K562 (cell line): ENCODE results near the gene TAF5L. TPM values are rescaled to one million over a fixed set of nuclear protein-coding genes. Genes with fewer than 3 reads are reported as not detected.

Experiments used
- ATAC-seq: fragments of 200-7000 bp; cut with Tn5 transposase; 3 replicates; pipeline ENCODE4 v1.9.1; 2020; ENCODE audit warnings: moderate library complexity
- BruUV-seq: library from RNA; stranded (reverse); fragments of 400-500 nt; replicated peaks from 2 replicates; lab custom pipeline; 2021; lab: Mats Ljungman, UMichigan
- CTCF ChIA-PET: fragments of 300-600 bp; formaldehyde crosslinking; extraction: SDS; loops from one replicate; lab custom pipeline; 2021; ENCODE audit warnings: low intra/inter-chr PET ratio; lab: Yijun Ruan, JAX
- POLR2A ChIA-PET: fragments of 300-600, 350-650 bp; sonication (Branson Sonifier 250); formaldehyde crosslinking; extraction: SDS; loops from one replicate; lab custom pipeline; 2021; ENCODE audit warnings: antibody characterized with exemption, inconsistent platforms; lab: Yijun Ruan, JAX
- DNase-seq, 4 experiments: peaks; one replicate each; pipeline versions ENCODE4 v3.0.0 to v3.0.0-alpha.2; 2011 to 2018; ENCODE audit warnings: low spot score in 3 of 4, mixed read lengths in 3 of 4; ENCODE audit errors: extremely low read depth in 1 of 4
- FAIRE-seq: peaks from 2 replicates; lab custom pipeline; 2011; peaks lifted over from hg19 to GRCh38; lab: Jason Lieb, UNC
- H2AFZ ChIP-seq: 2 replicates; pipeline ENCODE4 v1.6.0; 2011; ENCODE audit warnings: low read depth, low read length, control low read depth, inconsistent platforms
- H3K27ac ChIP-seq: fragments of 200-600 bp; 3 replicates; pipeline ENCODE4 v1.8.0; 2011; ENCODE audit warnings: low read depth, mild to moderate bottlenecking, control low read depth, inconsistent platforms, low read length, moderate library complexity, mixed read lengths; ENCODE audit errors: extremely low read depth
- H3K27me3 ChIP-seq, 2 experiments: fragments of 300-600 bp in 1 of 2; 2 replicates in 1 of 2; 3 replicates in 1 of 2; pipeline versions ENCODE4 v1.6.0 to v1.8.0; 2011; ENCODE audit warnings: inconsistent platforms in 2 of 2, low read length in 2 of 2, mild to moderate bottlenecking in 1 of 2, mixed read lengths in 1 of 2, moderate library complexity in 1 of 2; ENCODE audit not compliant: control insufficient read depth in 2 of 2, insufficient read depth in 2 of 2
- H3K36me3 ChIP-seq: fragments of 300-600 bp; 3 replicates; pipeline ENCODE4 v1.8.0; 2011; ENCODE audit warnings: mild to moderate bottlenecking, low read length, inconsistent platforms; ENCODE audit not compliant: control insufficient read depth, insufficient read depth
- H3K4me1 ChIP-seq, 2 experiments: fragments of 200-600 bp in 1 of 2; replicated peaks in 1 of 2; 2 replicates in 1 of 2; 3 replicates in 1 of 2; pipeline versions ENCODE4 v1.5.1 to v1.8.0; 2011; ENCODE audit warnings: inconsistent platforms in 2 of 2, low read length in 2 of 2, mild to moderate bottlenecking in 1 of 2, mixed read lengths in 1 of 2, moderate library complexity in 1 of 2; ENCODE audit not compliant: control insufficient read depth in 2 of 2, insufficient read depth in 2 of 2
- H3K4me2 ChIP-seq: 2 replicates; pipeline ENCODE4 v1.6.1; 2011; ENCODE audit warnings: low read length, control low read depth, inconsistent platforms, mixed read lengths; ENCODE audit not compliant: insufficient read depth
- H3K4me3 ChIP-seq: fragments of 200-600 bp; sonication (generic), shearing (Covaris generic); 2 replicates; pipeline ENCODE4 v1.5.1; 2016; ENCODE audit warnings: control low read depth, inconsistent platforms
- H3K79me2 ChIP-seq: fragments of 200-600 bp; 3 replicates; pipeline ENCODE4 v1.8.0; 2011; ENCODE audit warnings: low read length, inconsistent platforms; ENCODE audit not compliant: control insufficient read depth, insufficient read depth
- H3K9ac ChIP-seq, 2 experiments: 2 replicates each; pipeline versions ENCODE4 v1.6.0 to v1.6.1; 2011; ENCODE audit warnings: low read depth in 2 of 2, low read length in 2 of 2, control low read depth in 1 of 2, inconsistent platforms in 1 of 2, mild to moderate bottlenecking in 1 of 2, mixed read lengths in 1 of 2; ENCODE audit not compliant: insufficient read depth in 1 of 2
- H3K9me1 ChIP-seq: one replicate; pipeline ENCODE4 v1.6.0; 2011; ENCODE audit warnings: inconsistent platforms, mild to moderate bottlenecking, low read length, moderate library complexity; ENCODE audit not compliant: control insufficient read depth, insufficient read depth
- H3K9me3 ChIP-seq: replicated peaks from 2 replicates; pipeline ENCODE4 v1.5.1; 2011; ENCODE audit warnings: low read depth, low read length, inconsistent platforms; ENCODE audit not compliant: control insufficient read depth, insufficient read depth
- H4K20me1 ChIP-seq: replicated peaks from 2 replicates; pipeline ENCODE4 v1.6.1; 2011; ENCODE audit warnings: low read length, inconsistent platforms, mixed read lengths; ENCODE audit not compliant: control insufficient read depth, insufficient read depth
- ATF3 ChIP-seq, 2 experiments: fragments of 450-650 bp in 1 of 2; sonication (generic) in 1 of 2; formaldehyde crosslinking in 1 of 2; IDR thresholded peaks in 1 of 2; conservative IDR thresholded peaks in 1 of 2; 2 replicates each; pipeline versions ENCODE4 v1.6.1 to v1.8.1; 2016 to 2023; ENCODE audit warnings: mild to moderate bottlenecking in 2 of 2, moderate library complexity in 2 of 2, inconsistent platforms in 1 of 2, missing genetic modification reagents in 1 of 2
- XRCC3 ChIP-seq: fragments of 450-650 bp; IDR thresholded peaks from 2 replicates; pipeline ENCODE4 v1.6.1; 2017; ENCODE audit warnings: mild to moderate bottlenecking, moderate library complexity
- ZBTB40 ChIP-seq, 2 experiments: fragments of 450-650 bp in 1 of 2; sonication (generic) in 1 of 2; formaldehyde crosslinking in 1 of 2; IDR thresholded peaks; 2 replicates each; pipeline versions ENCODE4 v1.7.1 to v1.9.0; 2016 to 2022; ENCODE audit warnings: inconsistent platforms in 1 of 2, mild to moderate bottlenecking in 1 of 2, missing genetic modification reagents in 1 of 2
- WGBS: fragments of 100-300 bp; shearing (Covaris generic); methylation state at CpG from one replicate; pipeline ENCODE4 v1.1.6; 2016; ENCODE audit warnings: low coverage, mixed read lengths; ENCODE audit not compliant: insufficient coverage; ENCODE audit errors: missing lambda C conversion rate; 5-methylcytosine and 5-hydroxymethylcytosine counted together
- in situ Hi-C: fragments of 300-500 bp; cut with MboI; formaldehyde crosslinking; loops from 4 replicates; pipeline ENCODE4 v1.15.0; 2018; ENCODE audit warnings: inconsistent platforms, mixed read lengths
- intact Hi-C: fragments of 100-400 bp; cut with micrococcal nuclease; formaldehyde crosslinking; loops from 2 replicates; pipeline ENCODE4 v1.14.2; 2022
- polyA plus RNA-seq, 8 experiments: library from polyadenylated mRNA; depleted of rRNA in 4 of 8; stranded (reverse) in 5 of 8; unstranded in 3 of 8; fragments of >200 nt; fragmentation: Nextera tagmentation in 2 of 8; fragmentation: Illumina TruSeq in 1 of 8; extraction: Ambion mirVana in 2 of 8; extraction: Trizol in 1 of 8; gene quantifications; 2 replicates each; pipeline versions ENCODE4 v1.2.1 to v1.2.3, GENCODE V29; 2011 to 2014; ENCODE audit warnings: inconsistent platforms in 1 of 8, missing spikeins in 1 of 8
- total RNA-seq, 7 experiments: library from RNA; depleted of rRNA in 6 of 7; stranded (reverse); fragments of >200 nt in 6 of 7; fragmentation: Illumina TruSeq in 2 of 7; extraction: Trizol in 2 of 7; gene quantifications; 2 replicates each; pipeline versions ENCODE4 v1.2.1 to v1.2.3, GENCODE V29; 2011 to 2021; ENCODE audit warnings: low replicate concordance in 1 of 7

Gene TAF5L
- total and polyA plus RNA-seq, 9 of the 15 experiments (the other 6 are each of a cell fraction or from before 2014, with no cell fraction given), result 2.2 to 34.2 (median 23.3) TPM

GRCh38 chr1:229593800-229594199, 32.1 kb downstream of the TAF5L start:
- BruUV-seq, result no TSS peak
- Histone ChIP-seq H3K27ac (no peak overlapping the region), H3K4me1 (peaks cover 0 to 4% of the 10 kb centered on the region in 2 experiments; a peak in 1 of 5 replicates), H3K4me3 (no peak overlapping the region), H4K20me1 (no peaks in the 10 kb centered on the region), H3K79me2 (0 out of 3 replicates have a peak, but pooled peaks cover 2% of the 10 kb centered on the region), H3K9me1 (no peaks in the 10 kb centered on the region), H3K9me3 (no peaks in the 10 kb centered on the region), H3K27me3 (no peaks in the 10 kb centered on the region), H3K36me3 (peaks cover 33% of the 10 kb centered on the region), H3K4me2 (no peak overlapping the region), H2AFZ (no peak overlapping the region), H3K9ac (no peak overlapping the region)
- FAIRE-seq, result no peak
- ChIA-PET CTCF (no interaction called here), POLR2A (no interaction called here)
- WGBS, result 93% methylated on average over 12 of the region's 12 CpGs
- TF ChIP-seq XRCC3 (no peak), ATF3 (IDR thresholded peaks at IDR 0.05) (no peak), ATF3 (CRISPR knock-in tag; conservative IDR thresholded peaks at IDR 0.05) (no peak)
- ATAC-seq, result no peak
- DNase-seq, result no peak
- in situ Hi-C loops (no loop called here), intact Hi-C loops (no loop called here)

GRCh38 chr1:229590119-229590518, 35.8 kb downstream of the TAF5L start:
- Histone ChIP-seq H3K9me1 (no peaks in the 10 kb centered on the region), H3K4me1 (peaks cover 0 to 4% of the 10 kb centered on the region in 2 experiments; a peak in 1 of 5 replicates), H3K4me3 (no peak overlapping the region), H3K9ac (no peak overlapping the region), H3K4me2 (no peak overlapping the region), H3K9me3 (no peaks in the 10 kb centered on the region; the same call in 1 of the 2 replicates), H3K79me2 (no peaks in the 10 kb centered on the region), H3K27me3 (peaks cover 6 to 12% of the 10 kb centered on the region in 2 experiments; a peak in 4 of 5 replicates), H3K36me3 (peaks cover 24% of the 10 kb centered on the region), H2AFZ (no peak overlapping the region), H4K20me1 (no peaks in the 10 kb centered on the region), H3K27ac (no peak overlapping the region)
- in situ Hi-C loops, result no loop called here
- 48% methylated on average over 5 of the region's 5 CpGs for WGBS
- DNase-seq (no peak), FAIRE-seq (no peak), ATAC-seq (no peak)
- no TSS peak for BruUV-seq
- ChIA-PET POLR2A (interaction anchor here (0.8 to 1.0 kb wide), 3 partner anchors 31 to 698 kb away, joined by 3 to 4 read pairs (median 3); no protein-coding TSS in a partner anchor), CTCF (no interaction called here)
- intact Hi-C loops, result no loop called here
- TF ChIP-seq ZBTB40 (IDR thresholded peaks at IDR 0.05), result no peak
- TF ChIP-seq ZBTB40 (CRISPR knock-in tag; IDR thresholded peaks at IDR 0.05), result no peak
